ENCODE data around the gene COL6A2. TPM values are rescaled to one million over a fixed set of nuclear protein-coding genes. Genes with fewer than 3 reads are reported as not detected.

The COL6A2 gene
- polyA plus RNA-seq, 3 donors = 0.01 TPM; not detected in 2

- DNase-seq = no peak
- Histone ChIP-seq H3K9me3 (replicated peaks in 1 of 2; ENCODE audit: control insufficient read depth in 1 of 2, insufficient read depth in 1 of 2, low read length in 2 of 2) (peaks cover 12% of the 10 kb centered on the region in 2 donors), H4K20me1 (ENCODE audit: insufficient read depth, low read length) (no peaks in the 10 kb centered on the region), H3K36me3 (replicated peaks in 1 of 2; ENCODE audit: control insufficient read depth in 1 of 2, insufficient read depth in 2 of 2, low read length in 2 of 2) (no peaks in the 10 kb centered on the region), H3K27ac (ENCODE audit: low read depth in 1 of 2, low read length in 2 of 2) (no peak overlapping the region), H3K27me3 (ENCODE audit: control insufficient read depth in 2 of 2, insufficient read depth in 2 of 2, low read length in 2 of 2) (peaks cover 0 to 22% of the 10 kb centered on the region in 2 donors), H3K4me3 (replicated peaks in 1 of 3; ENCODE audit: low read depth in 2 of 3, low read length in 3 of 3) (no peak overlapping the region), H3K4me1 (ENCODE audit: control insufficient read depth in 1 of 2, insufficient read depth in 2 of 2, low read length in 2 of 2) (no peaks in the 10 kb centered on the region), H3K4me2 (replicated peaks; ENCODE audit: extremely low read depth, low read length, poor library complexity, severe bottlenecking) (no peak overlapping the region), H3K79me2 (ENCODE audit: insufficient read depth, low read length) (no peaks in the 10 kb centered on the region), H2AFZ (ENCODE audit: insufficient read depth, low read depth, low read length, poor library complexity, severe bottlenecking) (no peak overlapping the region), H3K9ac (ENCODE audit: insufficient read depth, low read length, poor library complexity, severe bottlenecking) (no peak overlapping the region)
- Mint-ChIP-seq H3K36me3 (no peaks in the 10 kb centered on the region), H3K4me3 (no peak overlapping the region), H3K9me3 (peaks cover 0 to 19% (median 8%) of the 10 kb centered on the region in 7 donors), H3K4me1 (peaks cover 2% of the 10 kb centered on the region), H3K27me3 (ENCODE audit: low read depth in 3 of 3) (peaks cover 19 to 23% (median 23%) of the 10 kb centered on the region in 3 donors), H3K27ac (no peak overlapping the region)
- intact Hi-C loops (cut with micrococcal nuclease) = no loop called here
- 85% methylated on average over 26 of the region's 31 CpGs for WGBS (ENCODE audit: insufficient coverage)
- TF ChIP-seq, protein P1, sequence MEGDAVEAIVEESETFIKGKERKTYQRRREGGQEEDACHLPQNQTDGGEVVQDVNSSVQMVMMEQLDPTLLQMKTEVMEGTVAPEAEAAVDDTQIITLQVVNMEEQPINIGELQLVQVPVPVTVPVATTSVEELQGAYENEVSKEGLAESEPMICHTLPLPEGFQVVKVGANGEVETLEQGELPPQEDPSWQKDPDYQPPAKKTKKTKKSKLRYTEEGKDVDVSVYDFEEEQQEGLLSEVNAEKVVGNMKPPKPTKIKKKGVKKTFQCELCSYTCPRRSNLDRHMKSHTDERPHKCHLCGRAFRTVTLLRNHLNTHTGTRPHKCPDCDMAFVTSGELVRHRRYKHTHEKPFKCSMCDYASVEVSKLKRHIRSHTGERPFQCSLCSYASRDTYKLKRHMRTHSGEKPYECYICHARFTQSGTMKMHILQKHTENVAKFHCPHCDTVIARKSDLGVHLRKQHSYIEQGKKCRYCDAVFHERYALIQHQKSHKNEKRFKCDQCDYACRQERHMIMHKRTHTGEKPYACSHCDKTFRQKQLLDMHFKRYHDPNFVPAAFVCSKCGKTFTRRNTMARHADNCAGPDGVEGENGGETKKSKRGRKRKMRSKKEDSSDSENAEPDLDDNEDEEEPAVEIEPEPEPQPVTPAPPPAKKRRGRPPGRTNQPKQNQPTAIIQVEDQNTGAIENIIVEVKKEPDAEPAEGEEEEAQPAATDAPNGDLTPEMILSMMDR (IDR thresholded peaks at IDR 0.05) = no peak
Observed at GRCh38 chr21:46052703-46053651, 44.9 kb upstream of the COL6A2 start.

DNA sequence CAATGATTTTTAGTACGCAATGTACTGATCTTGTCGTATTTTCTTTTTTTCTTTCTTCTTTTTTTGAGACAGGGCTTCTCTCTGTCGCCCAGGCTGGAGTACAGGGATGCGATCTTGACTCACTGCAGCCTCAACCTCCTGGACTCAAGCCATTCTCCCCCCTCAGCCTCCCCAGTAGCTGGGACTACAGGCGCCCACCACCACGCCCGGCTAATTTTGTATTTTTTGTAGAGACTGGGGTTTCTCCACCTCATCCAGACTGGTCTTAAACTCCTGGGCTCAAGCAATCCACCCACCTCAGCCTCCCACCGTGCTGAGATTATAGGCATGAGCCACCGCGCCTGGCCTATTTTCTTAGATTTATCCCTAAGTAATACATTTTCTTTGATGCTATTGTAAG, 43.9 kb upstream of the COL6A2 start:
- H4K20me1 ChIP-seq (ENCODE audit: insufficient read depth, low read length) = no peaks in the 10 kb centered on the region
- no peaks in the 10 kb centered on the region for H3K36me3 ChIP-seq (replicated peaks in 1 of 2; ENCODE audit: control insufficient read depth in 1 of 2, insufficient read depth in 2 of 2, low read length in 2 of 2)
- intact Hi-C loops (cut with micrococcal nuclease) = no loop called here
- no peak overlapping the region for H3K4me3 ChIP-seq (replicated peaks in 1 of 3; ENCODE audit: low read depth in 2 of 3, low read length in 3 of 3)
- no peak overlapping the region for H3K9ac ChIP-seq (ENCODE audit: insufficient read depth, low read length, poor library complexity, severe bottlenecking)
- H3K4me1 ChIP-seq (ENCODE audit: control insufficient read depth in 1 of 2, insufficient read depth in 2 of 2, low read length in 2 of 2) = no peaks in the 10 kb centered on the region
- Mint-ChIP-seq H3K4me1 (peaks cover 2% of the 10 kb centered on the region), H3K9me3 (peaks cover 7 to 27% (median 15%) of the 10 kb centered on the region in 7 donors), H3K4me3 (no peak overlapping the region), H3K27me3 (ENCODE audit: low read depth in 3 of 3) (peaks cover 25 to 30% (median 30%) of the 10 kb centered on the region in 3 donors), H3K36me3 (no peaks in the 10 kb centered on the region), H3K27ac (no peak overlapping the region)
- H3K9me3 ChIP-seq (replicated peaks in 1 of 2; ENCODE audit: control insufficient read depth in 1 of 2, insufficient read depth in 1 of 2, low read length in 2 of 2) = peaks cover 9 to 13% of the 10 kb centered on the region in 2 donors
- H3K27ac ChIP-seq (ENCODE audit: low read depth in 1 of 2, low read length in 2 of 2) = no peak overlapping the region
- no peak overlapping the region for H3K4me2 ChIP-seq (replicated peaks; ENCODE audit: extremely low read depth, low read length, poor library complexity, severe bottlenecking)
- H3K79me2 ChIP-seq (ENCODE audit: insufficient read depth, low read length) = no peaks in the 10 kb centered on the region
- WGBS (ENCODE audit: insufficient coverage) = 93% methylated on average over 2 of the region's 10 CpGs
- no peak overlapping the region for H2AFZ ChIP-seq (ENCODE audit: insufficient read depth, low read depth, low read length, poor library complexity, severe bottlenecking)
- TF ChIP-seq, protein P1 (IDR thresholded peaks at IDR 0.05) = no peak
- DNase-seq = no peak
- H3K27me3 ChIP-seq (ENCODE audit: control insufficient read depth in 2 of 2, insufficient read depth in 2 of 2, low read length in 2 of 2) = peaks cover 0 to 24% of the 10 kb centered on the region in 2 donors

Measured in CD14-positive monocyte (primary cell).